Upper lobe of left lung (tissue), 4 donors: ENCODE measurements around the gene LOXL4.

ENCODE experiments used
- EP300 ChIP-seq, 4 donors: sonication (generic); formaldehyde crosslinking; IDR thresholded peaks; one replicate each; pipeline ENCODE4 v1.5.1; 2017; ENCODE audit warnings: antibody characterized with exemption in 4 of 4, control low read depth in 2 of 4
- POLR2A ChIP-seq, 4 donors: fragments of 450-650 bp; IDR thresholded peaks; one replicate each; pipeline ENCODE4 v1.5.1; 2016 to 2017; ENCODE audit warnings: antibody characterized with exemption in 4 of 4, mild to moderate bottlenecking in 2 of 4
- TF ChIP-seq, protein P1 (sequence below), 6 experiments: fragments of 450-650 bp in 4 of 6; fragments of 200-600 bp in 2 of 6; sonication (generic) in 2 of 6; IDR thresholded peaks; one replicate each; pipeline ENCODE4 v1.5.1; 2016 to 2019; ENCODE audit warnings: antibody characterized with exemption in 6 of 6

DNA sequence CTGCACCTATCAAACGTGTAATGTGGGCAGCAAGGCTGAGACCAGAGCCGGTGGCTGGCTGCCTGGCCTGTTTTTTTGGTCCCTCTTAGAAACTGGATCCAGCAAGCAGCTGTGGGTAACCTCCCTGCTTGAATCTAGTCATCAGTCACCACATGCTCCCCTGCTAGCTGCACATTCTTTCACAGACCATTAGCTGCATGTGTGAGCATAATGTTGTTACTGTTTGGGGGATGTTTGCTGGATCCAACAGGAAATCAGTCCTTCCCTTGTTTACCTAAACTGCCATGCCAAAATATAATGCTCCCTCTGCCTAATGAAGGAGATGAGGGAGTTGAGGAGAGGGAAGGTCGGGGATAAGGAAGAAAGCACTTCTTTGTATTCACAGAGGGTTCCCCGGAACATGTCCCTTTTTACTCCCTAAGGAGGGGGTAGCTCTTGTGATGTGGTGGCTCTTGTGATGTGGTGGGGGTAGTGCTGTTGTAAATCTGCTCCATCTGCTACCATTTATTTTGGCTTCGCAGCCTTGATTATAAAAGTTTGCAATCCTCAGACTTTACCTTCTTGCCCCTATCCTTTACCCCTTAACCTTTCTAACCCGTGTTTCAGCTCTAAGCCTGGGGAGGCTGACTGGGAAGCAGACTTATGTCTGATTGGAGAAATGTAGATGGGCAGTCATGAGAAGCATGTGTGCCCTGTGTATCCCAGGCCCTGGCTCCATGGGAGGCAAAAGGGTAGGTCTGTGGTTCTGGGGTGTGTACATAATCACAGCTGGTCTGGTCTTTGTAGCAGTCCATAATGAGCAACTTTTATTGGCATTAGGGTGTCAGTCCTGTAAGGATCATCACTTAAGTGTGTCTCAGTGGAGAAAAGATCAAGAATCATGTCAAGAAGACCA is 20.8 kb downstream of the LOXL4 start:
- no peak for TF ChIP-seq EP300 (IDR thresholded peaks at IDR 0.05)
- TF ChIP-seq POLR2A (IDR thresholded peaks at IDR 0.05) = no peak
- TF ChIP-seq, protein P1, sequence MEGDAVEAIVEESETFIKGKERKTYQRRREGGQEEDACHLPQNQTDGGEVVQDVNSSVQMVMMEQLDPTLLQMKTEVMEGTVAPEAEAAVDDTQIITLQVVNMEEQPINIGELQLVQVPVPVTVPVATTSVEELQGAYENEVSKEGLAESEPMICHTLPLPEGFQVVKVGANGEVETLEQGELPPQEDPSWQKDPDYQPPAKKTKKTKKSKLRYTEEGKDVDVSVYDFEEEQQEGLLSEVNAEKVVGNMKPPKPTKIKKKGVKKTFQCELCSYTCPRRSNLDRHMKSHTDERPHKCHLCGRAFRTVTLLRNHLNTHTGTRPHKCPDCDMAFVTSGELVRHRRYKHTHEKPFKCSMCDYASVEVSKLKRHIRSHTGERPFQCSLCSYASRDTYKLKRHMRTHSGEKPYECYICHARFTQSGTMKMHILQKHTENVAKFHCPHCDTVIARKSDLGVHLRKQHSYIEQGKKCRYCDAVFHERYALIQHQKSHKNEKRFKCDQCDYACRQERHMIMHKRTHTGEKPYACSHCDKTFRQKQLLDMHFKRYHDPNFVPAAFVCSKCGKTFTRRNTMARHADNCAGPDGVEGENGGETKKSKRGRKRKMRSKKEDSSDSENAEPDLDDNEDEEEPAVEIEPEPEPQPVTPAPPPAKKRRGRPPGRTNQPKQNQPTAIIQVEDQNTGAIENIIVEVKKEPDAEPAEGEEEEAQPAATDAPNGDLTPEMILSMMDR (IDR thresholded peaks at IDR 0.05) = no peak
